GM19324 (cell line): Measurements from ENCODE around the gene DVL2.

Source experiments
- ATAC-seq: cut with Tn5 transposase; IDR thresholded peaks from one replicate; pipeline ENCODE4 v1.9.1; 2021; ENCODE audit warnings: mild to moderate bottlenecking, moderate library complexity; ENCODE audit not compliant: unreplicated experiment, low FRiP score

The DVL2 gene

GRCh38 chr17:7234083-7234951 is at the start of gene DVL2:
Gene DVL2, minus strand, starts transcription at chr17:7234517. Its CDS starts 255 bp downstream, at chr17:7234262.
- ATAC-seq = peak; percentile 70

- ATAC-seq = no peak
These were observed 49.3 kb upstream of the DVL2 start for GRCh38 chr17:7283471-7284216.

- no peak for ATAC-seq
These were observed 48.5 kb upstream of the DVL2 start for GRCh38 chr17:7282752-7283321.

GRCh38 chr17:7281953-7282751 is 47.8 kb upstream of the DVL2 start:
- ATAC-seq = no peak

GRCh38 chr17:7281074-7281952 is 47.0 kb upstream of the DVL2 start, which contains the start of gene SLC2A4:
Gene SLC2A4, plus strand, starts transcription at chr17:7281718. Its CDS starts 217 bp downstream, at chr17:7281935.
- ATAC-seq = peak; percentile 45

GRCh38 chr17:7280519-7281073 is 46.3 kb upstream of the DVL2 start:
- no peak for ATAC-seq

- ATAC-seq = no peak
These were observed 45.1 kb upstream of the DVL2 start for GRCh38 chr17:7279448-7279847.

- no peak for ATAC-seq
These were observed 32.5 kb upstream of the DVL2 start for GRCh38 chr17:7266784-7267183.

- no peak for ATAC-seq
These were observed 29.4 kb upstream of the DVL2 start for GRCh38 chr17:7263801-7264078.

GRCh38 chr17:7262935-7263800 is 28.9 kb upstream of the DVL2 start:
- ATAC-seq = no peak

- ATAC-seq = no peak
These were observed 28.0 kb upstream of the DVL2 start, which contains the start of gene CLDN7 for GRCh38 chr17:7262192-7262934. Gene CLDN7, minus strand, starts transcription at chr17:7262478. Its CDS starts 435 bp downstream, at chr17:7262043.

- no peak for ATAC-seq
These were observed 27.3 kb upstream of the DVL2 start for GRCh38 chr17:7261379-7262191.

GRCh38 chr17:7260651-7261378 is 26.5 kb upstream of the DVL2 start:
- ATAC-seq = no peak

- no peak for ATAC-seq
These were observed 25.8 kb upstream of the DVL2 start for GRCh38 chr17:7260151-7260550.

GRCh38 chr17:7259555-7259889 is 25.2 kb upstream of the DVL2 start:
- no peak for ATAC-seq
